Muscle of leg (tissue), 11 donors: ENCODE results near the gene RSAD2. TPM values are rescaled to one million over a fixed set of nuclear protein-coding genes. Genes with fewer than 3 reads are reported as not detected.
"Not testable (repeated sequence)": the region's sequence is repeated elsewhere in the genome, so short reads cannot be mapped to it uniquely, and the experiment has no call there.

Experiments used
- DNase-seq: peaks from one replicate; pipeline ENCODE4 v3.0.0; 2013
- H3K27ac ChIP-seq: one replicate; pipeline ENCODE4 v1.5.1; 2013; ENCODE audit warnings: mild to moderate bottlenecking, low read length, control low read depth
- H3K27me3 ChIP-seq: one replicate; pipeline ENCODE4 v1.6.1; 2013; ENCODE audit warnings: low read length; ENCODE audit not compliant: control insufficient read depth, insufficient read depth
- H3K36me3 ChIP-seq: one replicate; pipeline ENCODE4 v1.6.1; 2013; ENCODE audit warnings: low read length; ENCODE audit not compliant: control insufficient read depth, insufficient read depth
- H3K4me1 ChIP-seq: one replicate; pipeline ENCODE4 v1.6.1; 2013; ENCODE audit warnings: low read length; ENCODE audit not compliant: control insufficient read depth, insufficient read depth
- H3K4me3 ChIP-seq: one replicate; pipeline ENCODE4 v1.5.1; 2013; ENCODE audit warnings: low read length, control low read depth
- H3K9me3 ChIP-seq: replicated peaks from 2 replicates; pipeline ENCODE4 v1.6.1; 2013; ENCODE audit warnings: low read depth, low read length; ENCODE audit not compliant: control insufficient read depth
- WGBS: methylation state at CpG from one replicate; pipeline ENCODE4 v1.1.5; 2013; ENCODE audit warnings: missing lambda C conversion rate; ENCODE audit not compliant: insufficient coverage; 5-methylcytosine and 5-hydroxymethylcytosine counted together
- polyA plus RNA-seq, 8 donors: library from polyadenylated mRNA; unstranded; fragments of 120-200 nt; gene quantifications; one replicate each; pipeline versions ENCODE4 v1.2.1 to v1.2.3, GENCODE V29; 2013; ENCODE audit warnings: inconsistent platforms in 1 of 8, low replicate concordance in 1 of 8; ENCODE audit not compliant: insufficient read length in 8 of 8, insufficient read depth in 1 of 8
- total RNA-seq: library from RNA; stranded (reverse); fragments of 120-200 nt; gene quantifications from one replicate; pipeline ENCODE4 v1.2.4, GENCODE V29; 2013

The RSAD2 gene
- total and polyA plus RNA-seq, 9 donors, result 2.6 to 5.1 (median 3.1) TPM

- WGBS, result no CpG with 5 or more reads among the region's 1 CpG
- peaks cover 10% of the 10 kb centered on the region for H3K4me1 ChIP-seq
Observed at GRCh38 chr2:6932206-6932605, 54.6 kb downstream of the RSAD2 start.

GRCh38 chr2:6932828-6933227 is 55.3 kb downstream of the RSAD2 start:
- Histone ChIP-seq H3K27ac (no peak overlapping the region), H3K36me3 (peaks cover 2% of the 10 kb centered on the region), H3K4me1 (peaks cover 4% of the 10 kb centered on the region), H3K9me3 (no peaks in the 10 kb centered on the region), H3K4me3 (no peak overlapping the region), H3K27me3 (no peaks in the 10 kb centered on the region)
- WGBS, result 85% methylated on average over 2 of the region's 7 CpGs
- no peak for DNase-seq

More at GRCh38 chr2:6932206-6932605, 54.6 kb downstream of the RSAD2 start:
- Histone ChIP-seq H3K27ac (no peak overlapping the region), H3K9me3 (no peaks in the 10 kb centered on the region), H3K27me3 (no peaks in the 10 kb centered on the region), H3K36me3 (peaks cover 2% of the 10 kb centered on the region), H3K4me3 (no peak overlapping the region)
- DNase-seq, result no peak

- DNase-seq, result no peak
- WGBS, result no CpG with 5 or more reads among the region's 3 CpGs
- Histone ChIP-seq H3K27ac (no peak overlapping the region), H3K9me3 (no peaks in the 10 kb centered on the region), H3K4me1 (peaks cover 2% of the 10 kb centered on the region), H3K4me3 (no peak overlapping the region), H3K36me3 (no peaks in the 10 kb centered on the region), H3K27me3 (no peaks in the 10 kb centered on the region)
Observed at GRCh38 chr2:6933911-6934310, 56.3 kb downstream of the RSAD2 start.

DNA sequence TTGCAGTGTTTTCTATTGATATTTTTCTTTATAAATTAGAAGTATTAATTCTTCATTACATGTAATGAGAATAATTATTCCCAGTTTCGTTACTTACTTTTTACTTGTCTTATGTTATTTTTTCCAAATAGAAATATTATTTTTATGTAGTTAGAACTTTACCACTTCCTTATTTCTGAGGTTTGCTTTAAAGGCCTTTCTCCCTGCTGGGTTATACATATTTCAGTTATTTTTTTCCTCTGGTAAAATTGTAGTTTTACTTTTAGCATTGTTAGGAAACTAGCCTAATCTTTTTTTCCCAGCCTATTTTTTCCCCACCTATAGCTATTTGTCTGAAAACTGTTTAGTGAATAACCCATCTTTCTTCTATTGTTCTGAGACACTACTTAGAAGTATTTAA is 56.8 kb downstream of the RSAD2 start:
- Histone ChIP-seq H3K9me3 (no peaks in the 10 kb centered on the region), H3K4me3 (no peak overlapping the region), H3K36me3 (no peaks in the 10 kb centered on the region), H3K27me3 (no peaks in the 10 kb centered on the region), H3K27ac (no peak overlapping the region), H3K4me1 (peaks cover 2% of the 10 kb centered on the region)
- no CpG with 5 or more reads among the region's 1 CpG for WGBS
- no peak for DNase-seq

- Histone ChIP-seq H3K36me3 (no peaks in the 10 kb centered on the region), H3K4me1 (peaks cover 2% of the 10 kb centered on the region), H3K9me3 (no peaks in the 10 kb centered on the region), H3K27ac (no peak overlapping the region), H3K4me3 (no peak overlapping the region), H3K27me3 (no peaks in the 10 kb centered on the region)
- WGBS, result 77% methylated on average over 8 of the region's 11 CpGs
- no peak for DNase-seq
Observed at GRCh38 chr2:6934758-6935651, 57.4 kb downstream of the RSAD2 start.

DNA sequence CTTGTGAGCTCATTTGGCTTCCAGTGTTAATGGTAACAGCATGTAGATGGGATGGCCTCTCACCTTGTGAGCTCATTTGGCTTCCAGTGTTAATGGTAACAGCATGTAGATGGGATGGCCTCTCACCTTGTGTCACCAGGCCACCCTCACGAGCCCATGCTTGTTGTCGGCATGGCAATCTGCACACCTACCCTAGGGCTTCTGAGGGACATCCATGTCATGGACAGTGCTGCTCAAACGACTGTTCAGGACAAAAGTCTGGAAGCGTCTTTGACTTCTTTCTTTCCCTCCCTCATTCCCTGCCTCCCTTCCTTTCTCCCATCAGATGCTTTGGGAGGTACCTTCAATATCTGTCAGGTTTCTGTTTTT is 58.1 kb downstream of the RSAD2 start:
- H3K4me1 ChIP-seq, H3K27me3 ChIP-seq, H3K36me3 ChIP-seq, DNase-seq, H3K4me3 ChIP-seq, H3K27ac ChIP-seq, H3K9me3 ChIP-seq: not testable (repeated sequence)
- WGBS, result 47% methylated on average over 3 of the region's 4 CpGs

DNA sequence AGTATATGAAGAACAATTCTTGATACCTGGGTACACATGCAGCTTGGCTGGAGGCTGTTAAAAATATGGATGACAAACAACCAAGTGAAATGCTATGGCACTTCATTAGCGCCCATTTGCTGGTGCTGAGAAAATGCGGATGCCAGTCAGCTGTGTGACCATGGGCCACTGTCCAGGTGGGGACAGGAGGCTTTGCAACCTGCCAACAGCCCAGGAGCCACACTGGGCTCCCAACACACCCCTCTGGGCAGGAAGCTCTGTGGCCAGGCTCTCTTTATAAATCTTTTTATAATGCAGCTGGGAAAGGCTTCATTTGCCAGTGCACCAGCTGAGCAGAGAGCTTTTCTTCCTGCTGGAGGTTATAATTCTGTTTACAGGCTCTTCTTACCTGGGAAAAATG is 59.6 kb downstream of the RSAD2 start:
- H3K4me1 ChIP-seq, result peaks cover 2% of the 10 kb centered on the region
- H3K4me3 ChIP-seq, result no peak overlapping the region
- H3K36me3 ChIP-seq, result peaks cover 12% of the 10 kb centered on the region
- H3K27ac ChIP-seq, result no peak overlapping the region
- no peak for DNase-seq
- 82% methylated on average over 2 of the region's 2 CpGs for WGBS
- H3K9me3 ChIP-seq, result no peaks in the 10 kb centered on the region
- H3K27me3 ChIP-seq, result no peaks in the 10 kb centered on the region

- H3K27ac ChIP-seq, result no peak overlapping the region
- no peak for DNase-seq
- H3K9me3 ChIP-seq, result no peaks in the 10 kb centered on the region
- WGBS, result 87% methylated on average over 4 of the region's 4 CpGs
- H3K36me3 ChIP-seq, result peaks cover 16% of the 10 kb centered on the region
- H3K27me3 ChIP-seq, result no peaks in the 10 kb centered on the region
- H3K4me3 ChIP-seq, result no peak overlapping the region
- H3K4me1 ChIP-seq, result peaks cover 2% of the 10 kb centered on the region
Observed at GRCh38 chr2:6937582-6937981, 60.0 kb downstream of the RSAD2 start.

- Histone ChIP-seq H3K4me3 (no peak overlapping the region), H3K4me1 (peaks cover 2% of the 10 kb centered on the region), H3K27ac (no peak overlapping the region), H3K36me3 (peaks cover 29% of the 10 kb centered on the region), H3K9me3 (no peaks in the 10 kb centered on the region), H3K27me3 (no peaks in the 10 kb centered on the region)
- no CpG with 5 or more reads among the region's 2 CpGs for WGBS
- DNase-seq, result no peak
Observed at GRCh38 chr2:6939071-6939470, 61.5 kb downstream of the RSAD2 start.

- Histone ChIP-seq H3K4me1 (peaks cover 7% of the 10 kb centered on the region), H3K27me3 (no peaks in the 10 kb centered on the region), H3K9me3 (no peaks in the 10 kb centered on the region), H3K4me3 (no peak overlapping the region), H3K27ac (no peak overlapping the region), H3K36me3 (peaks cover 33% of the 10 kb centered on the region)
- WGBS, result no CpG with 5 or more reads among the region's 2 CpGs
- DNase-seq, result no peak
Observed at GRCh38 chr2:6940820-6941219, 63.2 kb downstream of the RSAD2 start.
